Stimulated activated CD8-positive, alpha-beta memory T cell treated with anti-CD3 and anti-CD28 coated beads, Interleukin-7, amount 100 ng/mL, for 24 hours (primary cell): ENCODE results near the gene MICAL3.

Experiments
- DNase-seq: peaks from one replicate; pipeline ENCODE4 v3.0.0-alpha.2; 2020; ENCODE audit warnings: low read depth

The MICAL3 gene

GRCh38 chr22:17754233-17754925 lies 270.0 kb downstream of the MICAL3 start:
- DNase-seq, result no peak

- DNase-seq, result no peak
Observed at GRCh38 chr22:17753401-17753989, 270.9 kb downstream of the MICAL3 start.

- no peak for DNase-seq
Observed at GRCh38 chr22:17751596-17751995, 272.8 kb downstream of the MICAL3 start.

- no peak for DNase-seq
Observed at GRCh38 chr22:17749605-17750395, 274.6 kb downstream of the MICAL3 start.

- DNase-seq, result no peak
Observed at GRCh38 chr22:17748555-17749353, 275.6 kb downstream of the MICAL3 start.

- DNase-seq, result no peak
Observed at GRCh38 chr22:17746916-17747315, 277.4 kb downstream of the MICAL3 start.

GRCh38 chr22:17744430-17744829 lies 279.9 kb downstream of the MICAL3 start:
- no peak for DNase-seq

- no peak for DNase-seq
Observed at GRCh38 chr22:17743661-17744411, 280.5 kb downstream of the MICAL3 start.

- DNase-seq, result peak; percentile 61
Observed at GRCh38 chr22:17742527-17742902, 281.8 kb downstream of the MICAL3 start.

- no peak for DNase-seq
Observed at GRCh38 chr22:17741866-17742526, 282.4 kb downstream of the MICAL3 start.

- DNase-seq, result no peak
Observed at GRCh38 chr22:17739196-17739975, 285.0 kb downstream of the MICAL3 start.

GRCh38 chr22:17738386-17739128 lies 285.8 kb downstream of the MICAL3 start:
- no peak for DNase-seq
